HG02852 (cell line): ENCODE measurements around the gene MYL1.

ENCODE experiments used
- ATAC-seq: cut with Tn5 transposase; IDR thresholded peaks from one replicate; pipeline ENCODE4 v1.9.1; 2021; ENCODE audit warnings: mild to moderate bottlenecking, moderate library complexity; ENCODE audit not compliant: unreplicated experiment

Gene MYL1

DNA sequence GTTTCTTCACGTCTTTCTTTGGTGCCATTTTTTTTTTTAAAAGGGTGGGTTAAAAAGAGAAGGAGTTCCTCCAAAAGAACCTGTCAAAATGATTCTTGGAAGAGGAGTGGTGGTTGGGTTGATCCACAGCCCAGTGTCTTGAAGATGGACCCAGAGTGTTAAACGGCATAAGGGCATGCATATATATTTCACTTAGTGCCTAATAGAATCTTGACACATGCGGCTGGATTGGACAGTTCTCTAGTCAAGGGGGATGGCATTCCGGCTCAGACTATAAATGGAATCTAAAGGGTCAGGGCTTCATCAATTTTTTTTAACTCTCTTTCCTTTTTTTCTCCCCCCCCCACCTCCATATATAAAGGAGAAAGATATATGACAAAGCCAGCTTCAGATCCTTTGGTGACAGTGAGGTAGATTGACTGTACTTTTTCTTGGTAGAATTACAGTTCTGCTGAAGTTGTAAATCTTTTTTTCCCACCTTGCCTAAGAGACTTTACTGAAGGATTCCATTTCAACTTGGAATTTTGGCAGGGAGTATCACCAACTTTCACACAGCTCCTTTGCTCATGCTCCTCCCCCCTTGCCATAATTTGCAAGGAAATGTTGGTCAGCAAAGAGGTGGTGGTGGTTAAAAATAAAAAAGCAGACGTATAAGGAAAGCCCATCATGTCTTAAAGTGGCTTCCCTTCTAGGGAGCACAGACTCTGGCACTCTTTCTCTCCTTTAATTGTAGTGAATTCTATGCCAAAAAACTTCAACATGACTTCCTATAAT is at the start of gene MYL1:
TSS of gene MYL1 (minus strand) at position 160 of the 774 bp plus-strand sequence. CDS start at position 28, 132 bp downstream.
- ATAC-seq = no peak

- ATAC-seq = no peak
Measured at GRCh38 chr2:210363876-210364275, 48.9 kb upstream of the MYL1 start.

GRCh38 chr2:210363261-210363660 is 48.3 kb upstream of the MYL1 start:
- ATAC-seq = peak; percentile 55

DNA sequence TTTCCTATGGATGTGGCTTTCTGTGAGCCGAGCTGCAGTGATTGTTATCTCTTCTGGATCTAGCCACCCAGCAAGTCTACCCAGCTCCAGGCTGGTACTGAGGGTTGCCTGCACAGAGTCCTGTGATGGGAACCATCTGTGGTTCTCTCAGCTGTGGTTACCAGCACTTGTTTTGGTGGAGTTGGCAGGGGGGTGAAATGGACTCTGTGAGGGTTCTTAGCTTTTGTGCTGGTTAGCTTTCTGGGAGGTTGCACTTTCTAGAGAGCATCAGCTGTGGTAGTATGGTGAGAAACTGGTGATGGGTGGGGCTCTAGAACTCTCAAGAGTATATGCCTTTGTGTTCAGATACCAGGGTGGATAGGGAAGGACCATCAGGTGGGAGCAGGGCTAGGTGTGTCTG is 45.4 kb upstream of the MYL1 start:
- no peak for ATAC-seq

DNA sequence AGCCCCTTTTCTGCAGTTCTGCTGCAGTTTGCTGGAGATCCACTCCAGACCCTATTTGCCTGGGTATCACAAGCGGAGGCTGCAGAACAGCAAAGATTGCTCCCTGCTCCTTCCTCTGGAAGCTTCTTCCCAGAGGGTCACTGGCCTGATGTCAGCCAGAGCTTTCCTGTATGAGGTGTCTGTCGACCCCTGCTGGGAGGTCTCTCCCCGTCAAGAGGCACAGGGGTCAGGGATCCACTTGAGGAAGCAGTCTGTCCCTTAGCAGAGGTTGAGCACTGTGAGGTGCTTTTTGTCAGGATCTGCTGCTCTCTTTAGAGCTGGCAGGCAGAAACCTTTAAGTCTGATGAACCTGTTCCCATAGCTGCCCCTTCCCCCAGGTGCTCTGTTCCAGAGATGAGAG is 42.0 kb upstream of the MYL1 start:
- no peak for ATAC-seq

GRCh38 chr2:210337159-210337558 is 22.2 kb upstream of the MYL1 start:
- ATAC-seq = no peak

DNA sequence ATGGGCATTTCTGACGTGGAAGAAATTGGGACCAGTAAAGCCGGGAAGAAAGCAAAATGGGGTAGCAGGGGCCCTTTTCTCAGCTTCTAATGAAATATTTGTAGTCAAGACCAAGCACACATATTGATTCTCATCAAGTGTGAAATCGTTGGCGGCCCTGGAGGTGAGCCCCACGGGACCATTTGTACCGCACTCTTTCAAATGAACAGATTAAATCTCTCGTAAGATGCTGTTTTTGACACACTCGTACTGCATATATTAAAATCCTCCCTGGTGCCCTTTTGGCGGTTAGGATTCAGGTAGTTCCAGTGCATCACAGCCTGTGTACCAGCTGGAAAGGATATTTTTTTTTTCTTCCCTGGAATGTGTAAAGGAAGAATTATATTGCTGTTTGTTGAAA is 9.9 kb upstream of the MYL1 start:
- ATAC-seq = no peak

DNA sequence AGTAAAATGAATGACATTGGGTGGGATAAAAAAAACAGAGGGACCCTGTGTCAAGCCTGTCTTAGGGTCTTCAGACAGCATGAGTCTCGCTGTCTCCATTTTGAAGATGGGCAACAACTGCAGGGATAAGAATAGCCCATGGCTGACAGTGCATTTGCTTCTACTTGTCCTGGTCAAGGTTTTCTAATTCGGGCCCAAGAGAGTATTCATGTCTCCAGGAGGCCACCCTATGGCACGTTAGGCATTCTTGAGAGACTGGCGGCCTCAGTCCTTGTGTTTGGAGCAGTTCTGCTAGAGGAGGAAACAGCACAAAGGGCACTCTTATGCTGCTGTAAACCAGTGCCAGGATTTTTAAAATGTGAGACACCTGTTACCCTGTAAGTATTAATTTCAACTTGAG is 9.5 kb upstream of the MYL1 start:
- no peak for ATAC-seq

DNA sequence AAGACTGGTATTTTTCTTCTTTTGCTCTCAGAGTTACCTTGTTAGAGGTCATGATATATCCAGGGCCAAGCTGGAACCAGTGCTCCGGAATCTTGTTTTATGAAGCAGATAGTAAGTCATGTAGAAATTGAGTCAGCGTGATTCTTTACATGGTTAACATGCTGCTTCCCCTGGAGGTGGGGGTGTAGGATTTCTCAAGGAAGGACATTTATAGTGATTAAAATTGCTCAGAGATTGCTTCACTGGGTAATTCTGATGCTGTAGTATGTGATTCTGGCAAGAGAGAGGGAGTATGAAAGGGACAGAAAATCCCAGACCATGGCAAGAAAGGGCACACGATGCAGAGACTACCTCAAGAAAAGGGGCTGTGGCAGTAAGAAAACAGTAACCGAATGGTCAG is 8.0 kb upstream of the MYL1 start:
- ATAC-seq = no peak

DNA sequence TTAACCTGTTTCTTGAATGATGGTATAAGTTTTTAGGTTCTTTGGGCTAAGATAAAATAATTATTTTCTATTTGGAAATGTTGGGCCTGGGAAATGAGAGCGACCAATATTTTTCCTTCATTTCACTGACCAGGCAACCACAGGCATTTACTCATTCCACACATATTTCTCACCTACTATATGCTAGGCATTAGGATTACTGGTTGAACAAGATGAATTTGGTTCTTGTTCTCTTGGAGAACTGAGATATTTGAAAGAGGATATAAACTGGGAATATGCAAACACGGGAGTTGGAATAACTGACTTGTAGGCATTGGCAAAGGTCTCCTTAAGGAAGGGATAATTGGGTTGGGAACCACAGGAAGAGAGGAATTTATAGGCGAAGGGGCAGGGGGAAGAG is 3.9 kb upstream of the MYL1 start:
- ATAC-seq = no peak

- ATAC-seq = no peak
Measured at GRCh38 chr2:210318486-210318885, 3.5 kb upstream of the MYL1 start.

- ATAC-seq = no peak
Measured at GRCh38 chr2:210310550-210310949, 4.4 kb downstream of the MYL1 start.

DNA sequence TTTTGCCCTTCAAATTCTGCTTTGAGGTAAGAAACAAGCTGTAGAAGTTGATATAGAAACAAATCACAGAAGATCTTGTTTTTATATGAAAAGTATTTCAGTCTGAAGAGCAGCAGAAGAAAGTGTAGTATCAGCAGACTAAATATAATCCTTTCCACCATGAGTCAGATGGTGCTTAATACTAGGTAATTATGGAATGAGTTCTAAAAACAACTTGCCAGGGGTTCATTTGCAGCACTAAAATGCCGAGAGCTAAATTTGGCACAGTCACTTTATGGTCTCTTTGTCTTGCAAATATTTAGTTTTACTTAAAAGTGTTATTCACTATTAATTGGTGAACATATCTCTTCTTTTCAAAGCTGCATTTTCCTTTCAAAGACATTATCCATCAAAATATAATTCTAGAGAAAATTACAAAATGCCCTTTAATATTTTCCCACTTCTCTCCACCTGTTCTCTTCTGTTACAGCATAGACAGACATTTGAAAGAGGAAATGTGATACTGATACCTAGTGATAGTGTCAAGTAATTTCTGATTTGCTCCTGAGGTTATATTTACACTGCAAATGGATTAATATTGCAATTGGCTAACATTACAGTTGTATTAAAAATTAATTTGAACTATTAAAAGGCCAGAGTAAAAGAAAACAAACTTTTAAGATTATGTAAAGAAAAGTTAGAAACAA is 5.3 kb downstream of the MYL1 start:
- ATAC-seq = no peak

- ATAC-seq = no peak
Measured at GRCh38 chr2:210303498-210303897, 11.5 kb downstream of the MYL1 start.

- ATAC-seq = no peak
Measured at GRCh38 chr2:210302326-210302725, 12.6 kb downstream of the MYL1 start.

GRCh38 chr2:210299866-210300373 is 15.1 kb downstream of the MYL1 start:
- ATAC-seq = no peak

DNA sequence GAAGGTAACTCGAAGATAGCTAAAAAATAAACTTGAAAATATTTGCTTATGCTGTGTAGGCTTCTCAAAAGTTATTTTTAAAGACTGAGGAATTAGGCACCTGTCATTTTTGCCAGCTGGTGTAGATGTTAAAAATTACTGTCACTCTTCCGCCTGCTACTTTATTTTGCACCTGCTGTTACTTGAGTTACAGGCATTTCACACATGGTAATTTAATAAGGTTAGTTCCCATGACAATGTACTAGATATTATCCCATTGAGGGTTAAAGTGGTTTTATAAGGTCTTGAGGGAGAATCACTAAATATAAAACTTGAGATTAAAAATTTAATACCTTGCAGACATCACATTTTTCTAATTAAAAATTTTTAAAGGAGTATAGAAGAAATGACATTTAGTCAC is 26.6 kb downstream of the MYL1 start:
- no peak for ATAC-seq

- no peak for ATAC-seq
Measured at GRCh38 chr2:210287301-210287700, 27.7 kb downstream of the MYL1 start.

DNA sequence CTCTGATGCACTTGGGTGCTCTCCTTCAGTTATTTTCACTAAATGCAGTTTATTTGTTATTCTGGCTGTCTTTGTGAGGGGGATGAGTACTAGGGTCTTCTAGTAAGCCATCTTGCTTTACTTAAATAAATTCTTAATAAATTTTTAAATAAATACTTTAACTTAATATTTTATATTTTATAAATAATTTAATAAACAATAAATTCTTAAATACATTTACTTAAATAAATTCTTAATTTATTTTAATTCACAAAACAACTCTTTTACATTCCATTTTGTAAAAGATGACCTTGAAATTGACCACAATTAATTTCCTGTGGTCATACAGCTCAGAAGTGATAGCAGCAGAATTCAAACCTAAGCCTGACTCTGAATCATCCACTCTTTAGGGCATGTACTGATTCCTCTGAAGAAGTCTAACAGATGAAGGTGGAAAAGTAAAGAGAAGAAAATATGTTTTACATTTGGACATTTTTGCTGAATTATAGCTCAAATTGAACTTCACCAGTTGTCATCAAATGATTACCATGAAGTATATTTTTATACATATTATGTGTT is 28.8 kb downstream of the MYL1 start:
- no peak for ATAC-seq

- ATAC-seq = no peak
Measured at GRCh38 chr2:210277133-210277532, 37.8 kb downstream of the MYL1 start.

GRCh38 chr2:210271300-210271699 is 43.7 kb downstream of the MYL1 start:
- ATAC-seq = no peak

DNA sequence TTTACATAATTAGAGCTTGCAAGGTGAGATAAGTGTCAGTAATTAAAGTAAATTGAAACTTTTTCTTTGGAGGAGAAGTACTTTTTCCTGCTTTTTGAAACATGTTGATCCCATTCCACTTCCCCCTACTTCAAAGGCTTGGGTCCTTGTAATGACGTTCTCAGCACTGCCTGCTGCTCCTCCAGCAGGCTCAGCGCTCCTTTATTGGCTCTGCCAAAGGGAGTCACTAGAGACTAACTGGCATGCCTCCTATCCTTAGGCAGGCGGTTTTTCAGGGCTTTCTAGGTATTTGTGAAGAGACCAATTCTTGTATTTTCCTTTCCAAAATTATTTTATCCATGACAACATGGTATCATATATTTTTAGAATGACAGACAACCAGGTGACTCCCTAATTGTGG is 45.8 kb downstream of the MYL1 start:
- no peak for ATAC-seq
